Left cardiac atrium (tissue), 4 donors: ENCODE results near the gene COL21A1. TPM values are rescaled to one million over a fixed set of nuclear protein-coding genes. Genes with fewer than 3 reads are reported as not detected.

ENCODE experiments used
- ATAC-seq, 2 donors: fragments of 200-7000 bp; cut with Tn5 transposase; one replicate each; pipeline ENCODE4 v1.9.1; 2020; ENCODE audit warnings: mild to moderate bottlenecking in 2 of 2, moderate library complexity in 2 of 2
- DNase-seq: peaks from one replicate; pipeline ENCODE4 v3.0.0-alpha.2; 2020
- intact Hi-C, 2 donors: fragments of 100-400 bp; cut with DNase I; formaldehyde crosslinking; loops; one replicate each; pipeline versions ENCODE4 v1.14.1 to v1.15.1; 2022 to 2023
- total RNA-seq, 2 donors: library from RNA; stranded (reverse); fragmentation: NEBNext Ultra II Directional; extraction: Animal tissue kit (Norgen Biotek cat#: 25700); gene quantifications; one replicate each; pipeline ENCODE4 v1.2.1, GENCODE V29; 2021
- donor health status: DM: no; HTN: yes; CAD: no.
- donor health status: DM: no; HTN: yes; CAD: no; lungs with severe emphysema.
- donor health status: DM: yes; HTN: yes; CAD: no.
- donor health status: Dilated cardiomyopathy.

The COL21A1 gene
- total RNA-seq, 2 donors from 2014 or later, result 9.2 to 12.5 TPM

DNA sequence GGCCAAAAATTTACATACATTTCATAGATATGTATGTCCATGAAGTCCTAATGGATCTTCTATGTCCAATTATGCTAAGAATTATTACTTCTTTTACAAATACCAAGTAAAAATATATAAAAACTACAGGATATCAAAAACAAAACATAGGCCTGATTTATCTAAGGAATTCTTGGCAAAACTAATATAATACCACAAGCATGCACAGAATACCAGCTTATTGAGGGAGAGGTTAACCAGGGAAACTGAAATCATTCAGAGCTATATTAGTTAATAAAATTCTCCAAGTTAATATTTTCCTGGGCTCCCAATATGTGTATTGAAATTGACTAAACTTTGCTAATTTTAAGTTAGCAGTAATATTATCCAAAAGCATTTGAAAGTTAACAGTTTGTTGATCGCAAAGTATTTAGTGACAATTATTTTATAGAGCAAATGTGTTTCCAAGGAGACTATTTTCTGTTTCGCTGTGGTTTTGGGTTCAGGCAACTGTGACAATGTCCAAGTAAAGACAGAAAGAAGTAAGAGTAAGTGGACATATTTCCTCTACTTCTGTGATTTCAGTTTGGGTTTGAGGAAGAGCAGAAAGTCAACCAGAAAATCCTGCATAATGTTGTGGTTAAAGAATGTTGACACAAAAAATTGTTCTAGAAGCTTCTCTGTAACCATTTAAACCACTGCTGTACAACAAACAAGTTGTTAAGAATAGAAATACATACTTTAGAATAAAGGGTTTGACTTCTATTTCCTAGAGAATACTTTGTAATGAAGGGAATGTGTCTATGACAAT is 167.4 kb downstream of the COL21A1 start:
- ATAC-seq (no peak), DNase-seq (no peak)
- intact Hi-C loops, result no loop called here

GRCh38 chr6:56076033-56076432 is 171.3 kb downstream of the COL21A1 start:
- intact Hi-C loops, result no loop called here
- DNase-seq (no peak), ATAC-seq (no peak)

DNA sequence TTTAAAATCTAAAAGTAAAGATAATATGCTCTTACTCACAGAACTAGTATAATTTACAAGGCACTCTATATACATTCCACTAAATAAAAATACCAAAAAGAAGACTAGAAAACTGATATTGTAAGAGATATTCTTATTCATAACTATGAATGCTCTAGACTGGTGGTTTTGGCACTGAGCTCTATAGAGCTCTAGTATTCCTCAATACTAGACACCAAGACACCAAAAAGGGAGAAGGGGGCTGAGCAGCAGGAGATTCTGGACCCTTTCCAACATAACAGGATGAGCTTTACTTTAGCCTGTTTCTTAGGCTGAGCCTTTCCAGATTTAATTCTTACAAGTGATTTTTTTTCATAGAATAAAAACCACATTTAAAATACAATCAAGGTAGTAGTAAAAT is 173.6 kb downstream of the COL21A1 start:
- DNase-seq (no peak), ATAC-seq (peak in 1 of 2 donors; percentile 53)
- intact Hi-C loops, result no loop called here

- ATAC-seq, result peak; percentile 50 to 85
- no peak for DNase-seq
- intact Hi-C loops, result no loop called here
Measured at GRCh38 chr6:56073315-56073714, 174.1 kb downstream of the COL21A1 start.

GRCh38 chr6:56072856-56073255 is 174.5 kb downstream of the COL21A1 start:
- DNase-seq (no peak), ATAC-seq (peak; percentile 63 to 84)
- intact Hi-C loops, result no loop called here

DNA sequence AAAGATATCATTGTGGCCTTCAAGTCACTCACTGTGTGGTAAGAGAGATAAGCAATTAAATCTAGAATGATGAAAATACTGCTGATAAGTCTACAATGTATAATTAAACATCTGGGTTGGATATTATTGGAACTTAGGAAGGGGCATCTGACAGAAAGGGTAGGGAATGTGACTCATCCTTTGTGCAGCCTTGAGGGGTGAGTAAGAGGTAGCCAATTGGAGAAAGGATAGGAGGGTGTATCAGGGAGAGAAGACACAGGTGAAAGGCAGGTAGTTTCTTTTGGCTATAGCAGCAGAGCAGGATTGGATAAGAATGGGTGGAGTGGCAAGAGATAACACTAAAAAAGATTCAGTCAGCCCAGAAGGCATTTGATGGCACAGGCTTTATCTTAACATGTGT is 182.0 kb downstream of the COL21A1 start:
- DNase-seq (no peak), ATAC-seq (no peak)
- intact Hi-C loops, result no loop called here

GRCh38 chr6:56062836-56063235 is 184.5 kb downstream of the COL21A1 start:
- no peak for DNase-seq
- ATAC-seq, result peak in 1 of 2 donors; percentile 83
- intact Hi-C loops, result no loop called here

- ATAC-seq (no peak), DNase-seq (no peak)
- intact Hi-C loops, result no loop called here
Measured at GRCh38 chr6:56058636-56059035, 188.7 kb downstream of the COL21A1 start.

GRCh38 chr6:56055081-56055704 is 192.2 kb downstream of the COL21A1 start:
- ATAC-seq (no peak), DNase-seq (no peak)
- intact Hi-C loops, result no loop called here

DNA sequence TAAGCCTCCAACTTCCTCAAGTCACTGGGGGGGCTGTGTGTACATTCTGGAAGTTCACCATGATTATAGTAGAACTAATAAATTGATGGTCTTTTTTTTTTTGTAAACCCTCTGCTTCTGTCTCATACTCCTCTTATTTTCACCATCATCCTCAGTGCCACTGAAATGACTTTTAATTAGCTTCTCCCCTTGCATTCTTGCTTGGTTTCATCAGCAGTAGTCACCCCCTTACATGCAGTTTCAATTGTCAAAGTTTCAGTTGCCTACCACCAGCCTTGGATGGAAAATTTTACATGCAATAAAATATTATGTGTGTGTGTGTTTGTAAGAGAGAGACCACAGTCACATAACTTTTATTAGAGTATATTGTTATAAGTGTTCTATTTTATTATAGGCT is 196.2 kb downstream of the COL21A1 start:
- no peak for DNase-seq
- ATAC-seq, result no peak
- intact Hi-C loops, result no loop called here

DNA sequence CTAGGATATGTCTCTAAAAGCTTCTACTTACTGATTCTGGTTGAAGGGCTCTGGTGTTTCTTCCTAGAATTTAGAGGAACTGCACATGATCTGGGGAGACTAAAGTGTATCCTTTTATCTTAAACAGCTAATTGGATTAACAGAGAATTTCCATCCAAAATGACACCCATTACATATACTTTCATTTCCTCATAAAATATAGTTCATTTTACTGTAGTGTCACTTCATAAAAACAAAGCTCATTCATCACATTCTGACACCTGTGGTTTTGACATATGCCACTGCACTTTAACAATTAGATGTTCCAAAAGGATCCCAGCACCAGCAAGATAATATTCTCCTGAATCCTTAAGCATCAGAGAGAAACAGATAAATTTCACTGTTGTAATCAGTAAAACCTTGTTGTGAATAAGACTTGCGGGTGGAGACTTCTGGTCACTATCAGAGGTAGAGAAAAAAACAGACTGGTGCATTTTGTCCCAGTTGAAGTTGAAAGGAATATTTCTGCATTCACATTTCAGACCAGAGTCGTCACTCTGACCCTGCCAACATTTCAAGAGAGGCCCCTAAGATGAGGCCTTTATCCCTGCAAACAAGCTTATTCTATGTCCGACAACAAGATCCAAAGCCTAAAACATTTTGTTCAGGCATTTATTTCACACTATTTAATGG is 196.7 kb downstream of the COL21A1 start:
- no peak for ATAC-seq
- intact Hi-C loops, result no loop called here
- no peak for DNase-seq

- ATAC-seq (no peak), DNase-seq (no peak)
- intact Hi-C loops, result no loop called here
Measured at GRCh38 chr6:56048601-56049000, 198.8 kb downstream of the COL21A1 start.

DNA sequence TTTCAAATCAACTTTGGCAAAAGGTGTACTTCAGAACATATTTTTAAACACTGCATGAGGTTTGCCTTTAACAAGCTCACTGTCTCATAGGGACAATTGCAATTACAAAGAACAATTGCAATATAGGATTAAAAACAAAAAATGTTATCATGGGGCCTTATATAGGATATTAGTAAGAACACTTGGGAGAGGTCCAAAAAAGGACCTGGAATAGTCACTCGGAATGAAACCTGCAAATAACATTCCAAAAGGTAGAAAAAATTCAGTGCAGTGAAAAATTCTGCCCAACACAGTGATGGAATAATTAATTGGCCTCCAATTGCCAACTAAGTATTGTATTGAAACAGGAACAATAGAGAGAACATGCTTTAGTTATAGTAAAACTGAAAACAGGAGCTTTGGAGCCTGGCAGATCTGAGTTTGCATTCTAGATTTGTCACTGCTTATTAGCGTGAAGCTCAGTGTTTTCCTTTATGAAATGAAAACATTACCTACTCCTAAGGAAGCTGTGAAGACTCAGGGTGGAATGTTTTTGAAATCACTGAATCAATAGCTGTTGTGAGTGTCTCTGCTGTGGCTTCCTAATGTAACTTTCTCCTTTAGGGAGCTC is 199.3 kb downstream of the COL21A1 start:
- DNase-seq, result no peak
- intact Hi-C loops, result no loop called here
- no peak for ATAC-seq

DNA sequence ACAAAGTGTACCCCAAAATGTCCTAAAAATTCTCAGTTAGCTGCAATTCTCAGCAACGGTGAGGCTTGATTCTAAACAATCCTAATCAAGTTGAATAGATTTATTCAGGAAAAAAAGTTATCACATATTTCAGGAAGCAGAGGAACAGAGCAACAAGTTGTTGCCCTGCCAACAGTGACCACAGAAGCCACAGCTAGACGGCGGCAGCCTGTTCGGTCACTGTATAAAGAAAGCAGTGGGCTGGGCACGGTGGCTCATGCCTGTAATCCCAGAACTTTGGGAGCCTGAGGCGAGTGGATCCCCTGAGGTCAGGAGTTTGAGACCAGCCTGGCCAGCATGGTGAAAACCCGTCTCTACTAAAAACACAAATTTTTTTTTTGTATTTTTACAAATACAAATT is 200.8 kb downstream of the COL21A1 start:
- ATAC-seq (peak; percentile 38 to 86), DNase-seq (peak; percentile 67)
- intact Hi-C loops, result no loop called here

GRCh38 chr6:56043761-56044160 is 203.6 kb downstream of the COL21A1 start:
- ATAC-seq (no peak), DNase-seq (no peak)
- intact Hi-C loops, result no loop called here

DNA sequence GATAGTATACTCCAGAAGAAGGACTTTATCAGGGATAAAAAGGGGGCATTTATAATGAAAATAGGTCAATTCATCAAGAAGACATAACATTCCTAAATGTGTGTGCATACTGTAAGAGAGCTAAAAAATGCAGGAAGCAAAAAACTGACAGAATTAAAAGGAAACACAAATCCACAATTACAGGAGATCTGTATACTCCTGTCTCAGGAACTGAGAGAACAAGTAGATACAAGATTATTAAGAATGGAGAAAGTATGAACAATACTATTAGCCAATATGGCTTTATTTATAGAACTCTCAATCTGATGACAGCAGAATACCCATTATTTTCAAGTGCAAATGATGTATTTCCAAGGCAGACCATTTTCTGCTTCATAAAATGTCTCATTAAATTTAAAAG is 204.3 kb downstream of the COL21A1 start:
- ATAC-seq (no peak), DNase-seq (no peak)
- intact Hi-C loops, result no loop called here

DNA sequence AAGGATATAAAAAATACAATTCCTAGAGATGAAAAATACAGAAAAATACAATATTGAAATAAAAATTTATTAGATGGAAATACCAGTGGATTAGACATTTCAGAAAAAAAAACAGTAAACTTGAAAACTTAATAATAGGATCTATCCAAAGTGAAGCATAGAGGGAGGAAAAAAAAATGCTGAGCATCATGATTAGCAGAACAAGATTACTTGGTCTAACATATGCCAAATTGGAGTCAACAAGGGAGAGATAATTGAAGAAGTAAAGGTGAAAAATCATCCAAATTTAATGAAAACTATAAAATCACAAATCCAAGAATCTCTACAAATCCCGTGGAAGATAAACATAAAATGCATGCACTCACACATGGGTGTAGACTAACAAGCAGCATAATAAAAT is 205.8 kb downstream of the COL21A1 start:
- intact Hi-C loops, result no loop called here
- DNase-seq (no peak), ATAC-seq (no peak)

GRCh38 chr6:56040889-56041301 is 206.5 kb downstream of the COL21A1 start:
- DNase-seq, result no peak
- peak in 1 of 2 donors; percentile 12 for ATAC-seq
- intact Hi-C loops, result no loop called here

GRCh38 chr6:56040223-56040622 is 207.2 kb downstream of the COL21A1 start:
- DNase-seq, result no peak
- intact Hi-C loops, result no loop called here
- ATAC-seq, result peak in 1 of 2 donors; percentile 68

- DNase-seq (no peak), ATAC-seq (no peak)
- intact Hi-C loops, result no loop called here
Measured at GRCh38 chr6:56038764-56039163, 208.6 kb downstream of the COL21A1 start.
